ENCODE data around the gene TEF. TPM values are rescaled to one million over a fixed set of nuclear protein-coding genes. Genes with fewer than 3 reads are reported as not detected.

Gene TEF
- total RNA-seq, 2 donors from 2014 or later: 2.4 to 4.0 TPM

DNA sequence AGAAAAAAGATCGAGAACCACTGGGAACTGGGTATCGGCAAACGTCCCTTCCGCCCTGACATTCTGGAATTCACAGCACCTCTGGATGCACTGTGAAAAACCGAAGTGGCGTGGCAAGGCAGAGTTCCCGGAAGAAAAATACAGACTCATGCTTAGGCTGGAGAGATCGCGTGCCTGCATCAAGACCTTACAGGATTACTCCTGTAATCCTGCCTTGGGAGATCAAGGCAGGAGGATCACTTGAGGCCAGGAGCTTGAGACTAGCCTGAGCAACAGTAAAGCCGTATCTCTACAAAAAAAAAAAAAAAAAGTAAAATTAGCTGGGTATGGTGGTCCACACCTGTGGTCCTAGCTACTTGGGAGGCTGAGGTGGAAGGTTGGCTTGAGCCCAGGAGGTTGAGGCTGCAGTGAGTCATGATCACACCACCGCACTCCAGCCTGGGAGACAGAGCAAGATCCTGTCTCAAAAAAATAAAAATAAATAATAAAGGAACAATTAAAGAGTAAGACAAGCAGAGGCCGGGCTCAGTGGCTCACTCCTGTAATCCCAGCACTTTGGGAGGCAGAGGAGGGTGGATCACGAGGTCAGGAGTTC, 19.9 kb upstream of the TEF start:
- H3K4me1 Mint-ChIP-seq: no peaks in the 10 kb centered on the region
- no peak for ATAC-seq (replicated peaks)
- H3K9me3 Mint-ChIP-seq: no peaks in the 10 kb centered on the region
- peaks cover 5% of the 10 kb centered on the region for H3K36me3 Mint-ChIP-seq (ENCODE audit: low read depth)
- no peak overlapping the region for H3K4me3 Mint-ChIP-seq
- H3K27ac Mint-ChIP-seq: no peak overlapping the region
- H3K27me3 Mint-ChIP-seq: no peaks in the 10 kb centered on the region

DNA sequence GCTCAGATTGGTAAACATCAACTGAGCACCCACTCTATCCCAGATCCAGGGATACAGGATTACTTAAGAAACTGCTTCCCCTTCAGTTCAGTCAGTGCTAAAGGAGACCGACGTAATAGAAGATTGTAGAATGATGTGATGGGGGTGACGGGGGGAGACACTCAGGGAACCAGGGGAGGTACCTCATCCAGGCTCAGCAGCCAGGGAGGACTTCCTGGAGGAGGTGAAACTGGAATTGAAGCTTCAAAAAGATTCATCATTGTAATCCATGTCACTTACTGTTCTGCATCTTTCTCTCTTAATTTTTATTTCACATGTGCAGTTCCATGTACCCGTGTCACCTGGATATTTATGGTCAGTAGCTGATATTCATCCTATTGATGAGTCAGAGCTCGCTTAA, 19.1 kb upstream of the TEF start:
- H3K27ac Mint-ChIP-seq: no peak overlapping the region
- H3K27me3 Mint-ChIP-seq: no peaks in the 10 kb centered on the region
- H3K4me1 Mint-ChIP-seq: no peaks in the 10 kb centered on the region
- H3K9me3 Mint-ChIP-seq: no peaks in the 10 kb centered on the region
- H3K4me3 Mint-ChIP-seq: no peak overlapping the region
- ATAC-seq (replicated peaks): no peak
- H3K36me3 Mint-ChIP-seq (ENCODE audit: low read depth): peaks cover 5% of the 10 kb centered on the region

DNA sequence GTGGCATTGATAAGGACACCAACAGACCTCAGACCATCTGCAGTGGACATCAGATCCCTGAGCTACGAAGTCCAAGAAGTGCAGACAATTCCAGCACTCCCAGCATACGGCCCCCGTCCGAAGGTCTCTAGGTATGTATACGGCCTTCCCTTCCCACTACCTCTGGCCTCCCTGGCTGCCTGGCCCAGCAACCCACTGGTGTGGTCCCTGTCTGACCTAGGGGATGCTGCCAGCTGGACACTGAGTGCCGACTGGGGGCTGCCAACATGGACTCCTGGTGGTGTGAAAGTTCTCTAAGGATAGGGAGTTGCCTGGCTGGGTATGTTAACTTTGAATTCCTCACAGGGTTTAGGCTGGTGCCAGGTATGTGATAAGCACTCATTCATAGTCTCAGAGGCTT, 17.5 kb upstream of the TEF start:
- H3K36me3 Mint-ChIP-seq (ENCODE audit: low read depth): peaks cover 2% of the 10 kb centered on the region
- no peaks in the 10 kb centered on the region for H3K4me1 Mint-ChIP-seq
- no peak for ATAC-seq (replicated peaks)
- no peak overlapping the region for H3K4me3 Mint-ChIP-seq
- no peak overlapping the region for H3K27ac Mint-ChIP-seq
- no peaks in the 10 kb centered on the region for H3K9me3 Mint-ChIP-seq
- no peaks in the 10 kb centered on the region for H3K27me3 Mint-ChIP-seq

DNA sequence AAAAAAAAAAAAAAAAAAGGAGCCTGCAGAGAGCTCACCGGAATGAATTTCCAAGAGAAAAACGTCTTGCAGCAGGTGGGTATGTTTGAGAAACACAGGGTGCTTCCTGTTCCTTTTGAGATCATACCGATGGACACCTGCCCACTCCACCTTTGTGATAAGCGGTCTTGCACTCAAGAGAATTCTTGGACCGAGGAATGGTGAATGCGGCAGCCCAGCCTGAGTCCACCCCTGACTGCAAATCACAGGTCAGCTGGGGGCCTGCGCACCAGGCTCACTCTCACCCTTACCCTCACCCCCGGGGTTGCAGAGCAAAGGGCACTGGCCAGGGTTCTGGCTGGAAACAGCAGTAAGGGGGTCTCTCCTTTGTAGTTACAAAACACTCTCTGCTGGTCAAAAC, 16.8 kb upstream of the TEF start:
- Mint-ChIP-seq H3K4me1 (no peaks in the 10 kb centered on the region), H3K36me3 (ENCODE audit: low read depth) (no peaks in the 10 kb centered on the region), H3K4me3 (no peak overlapping the region), H3K27ac (no peak overlapping the region), H3K9me3 (no peaks in the 10 kb centered on the region), H3K27me3 (no peaks in the 10 kb centered on the region)
- no peak for ATAC-seq (replicated peaks)

DNA sequence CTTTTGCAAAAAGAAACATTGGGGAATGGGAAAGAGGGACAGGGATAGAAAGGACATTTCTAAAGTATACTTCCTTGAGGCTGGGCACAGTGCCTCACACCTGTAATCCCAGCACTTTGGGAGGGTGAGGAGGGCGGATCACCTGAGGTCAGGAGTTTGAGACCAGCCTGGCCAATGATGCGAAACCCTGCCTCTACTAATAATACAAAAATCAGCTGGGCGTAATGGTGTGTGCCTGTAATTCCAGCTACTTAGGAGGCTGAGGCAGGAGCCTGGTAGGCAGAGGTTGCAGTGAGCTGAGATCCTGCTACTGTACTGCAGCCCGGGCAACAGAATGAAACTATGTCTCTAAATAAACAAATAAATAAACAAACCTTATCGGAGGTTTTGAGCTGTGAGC, 16.3 kb upstream of the TEF start:
- no peak for ATAC-seq (replicated peaks)
- H3K4me1 Mint-ChIP-seq: no peaks in the 10 kb centered on the region
- H3K36me3 Mint-ChIP-seq (ENCODE audit: low read depth): no peaks in the 10 kb centered on the region
- H3K4me3 Mint-ChIP-seq: no peak overlapping the region
- H3K27ac Mint-ChIP-seq: no peak overlapping the region
- no peaks in the 10 kb centered on the region for H3K27me3 Mint-ChIP-seq
- no peaks in the 10 kb centered on the region for H3K9me3 Mint-ChIP-seq

DNA sequence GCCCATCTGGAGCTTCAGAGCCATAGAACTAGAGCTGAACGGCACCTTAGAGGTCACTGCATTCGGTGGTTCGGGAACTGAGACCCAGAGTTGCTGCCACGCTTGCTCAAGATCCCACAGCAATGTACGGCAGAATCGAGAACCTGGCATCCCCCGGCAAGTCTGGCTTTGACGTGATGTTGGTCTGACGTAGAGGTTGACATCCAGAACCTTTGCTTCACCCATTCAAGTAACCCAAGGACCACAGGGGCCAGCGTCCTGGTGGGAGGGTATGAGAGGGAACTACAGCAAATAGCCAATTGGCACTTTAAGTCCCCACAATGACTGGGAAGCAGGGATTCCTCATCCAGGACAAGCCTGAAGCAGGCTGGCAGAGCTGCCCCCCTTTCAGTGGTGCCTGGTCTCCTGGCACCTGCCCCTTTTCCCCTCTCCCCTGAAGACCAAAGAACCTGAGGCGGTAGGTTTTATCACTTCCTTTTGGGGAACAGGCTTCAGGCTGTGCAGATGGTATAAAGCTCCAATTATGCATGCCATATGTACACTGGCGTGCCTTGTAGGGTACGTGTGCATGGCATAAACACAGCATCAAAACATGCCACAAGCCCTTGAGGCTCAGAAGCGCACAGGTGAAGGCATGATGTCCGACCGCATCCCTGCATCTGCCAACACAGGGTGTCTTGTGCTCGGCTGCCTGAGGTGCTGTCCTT, 15.3 kb upstream of the TEF start:
- H3K27ac Mint-ChIP-seq: no peak overlapping the region
- no peaks in the 10 kb centered on the region for H3K4me1 Mint-ChIP-seq
- no peaks in the 10 kb centered on the region for H3K36me3 Mint-ChIP-seq (ENCODE audit: low read depth)
- ATAC-seq (replicated peaks): no peak
- H3K4me3 Mint-ChIP-seq: no peak overlapping the region
- H3K27me3 Mint-ChIP-seq: no peaks in the 10 kb centered on the region
- H3K9me3 Mint-ChIP-seq: no peaks in the 10 kb centered on the region

DNA sequence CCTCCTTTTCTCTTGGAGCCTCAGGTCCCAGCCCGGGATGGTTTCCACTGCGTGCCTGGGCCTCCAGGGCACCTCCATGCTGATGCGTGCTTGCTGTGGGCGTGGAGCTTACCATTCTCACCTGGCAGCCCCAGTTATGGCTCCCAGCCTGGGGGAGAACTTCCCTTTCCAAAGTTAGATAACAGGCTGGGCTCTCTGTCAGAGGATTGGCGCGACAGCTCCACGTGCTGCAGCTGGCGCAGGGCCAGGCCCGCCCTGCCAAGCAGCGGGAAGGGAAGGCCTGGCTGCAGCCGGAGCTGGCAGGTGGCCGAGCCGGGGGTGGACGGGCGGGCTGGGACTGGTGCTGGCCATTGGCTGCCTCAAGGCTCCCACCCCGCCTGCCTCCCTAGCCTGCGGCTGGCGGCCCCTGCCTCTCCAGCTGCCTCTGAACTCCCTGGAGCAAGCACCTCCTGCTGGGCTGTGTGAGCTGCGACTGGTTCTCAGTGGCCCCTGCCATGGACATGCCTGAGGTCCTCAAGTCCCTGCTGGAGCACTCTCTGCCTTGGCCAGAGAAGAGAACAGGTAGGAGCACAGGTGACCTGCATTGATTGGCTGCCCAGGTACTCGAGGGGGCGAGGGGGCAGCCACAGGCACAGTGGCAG, 14.6 kb upstream of the TEF start:
- Mint-ChIP-seq H3K36me3 (ENCODE audit: low read depth) (no peaks in the 10 kb centered on the region), H3K27me3 (no peaks in the 10 kb centered on the region), H3K9me3 (no peaks in the 10 kb centered on the region), H3K4me1 (no peaks in the 10 kb centered on the region), H3K4me3 (no peak overlapping the region), H3K27ac (no peak overlapping the region)
- ATAC-seq (replicated peaks): peak; percentile 35

DNA sequence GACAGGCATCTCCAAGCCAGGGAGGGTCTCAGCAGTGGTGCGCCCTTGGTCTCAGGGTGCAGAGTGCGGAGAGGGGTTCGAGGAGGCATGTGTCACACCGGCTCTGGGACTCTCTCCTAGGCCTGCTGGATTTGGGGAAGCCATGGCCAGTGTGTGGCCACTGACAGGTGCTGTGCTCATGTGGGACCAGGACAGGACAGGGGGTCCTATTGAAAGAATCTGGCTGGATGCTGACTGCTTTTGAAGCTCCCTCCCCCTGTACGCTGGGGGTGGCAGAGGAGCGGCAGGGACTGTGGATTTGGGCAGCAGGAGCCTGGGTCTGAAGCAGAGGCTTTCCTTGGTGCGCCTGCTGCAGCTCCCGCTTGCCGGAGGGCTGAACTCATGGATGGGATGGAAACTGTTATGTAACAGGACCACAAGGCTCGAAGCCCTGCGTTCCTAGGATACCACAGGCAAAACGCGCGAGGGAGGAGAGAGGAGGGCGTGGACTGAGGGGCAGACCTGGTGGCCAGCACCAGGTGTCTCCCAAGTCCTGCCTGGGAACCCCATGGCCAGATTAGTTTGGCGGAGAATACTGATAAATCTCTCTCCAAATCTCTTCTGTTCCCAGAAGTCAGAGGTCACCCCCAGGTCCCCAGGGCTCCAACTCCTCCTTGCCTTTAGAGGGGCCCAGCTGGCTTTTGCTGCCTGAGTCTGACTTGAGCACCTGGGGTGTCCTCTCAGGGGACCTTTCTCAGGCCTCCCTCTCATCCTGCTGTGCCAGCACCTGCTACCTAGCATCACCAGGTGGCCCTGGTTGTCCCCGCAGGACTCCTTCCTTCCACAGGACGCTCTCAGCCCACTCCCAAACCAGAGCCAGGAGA, 13.8 kb upstream of the TEF start:
- no peaks in the 10 kb centered on the region for H3K4me1 Mint-ChIP-seq
- no peak overlapping the region for H3K27ac Mint-ChIP-seq
- no peaks in the 10 kb centered on the region for H3K27me3 Mint-ChIP-seq
- H3K36me3 Mint-ChIP-seq (ENCODE audit: low read depth): no peaks in the 10 kb centered on the region
- no peaks in the 10 kb centered on the region for H3K9me3 Mint-ChIP-seq
- H3K4me3 Mint-ChIP-seq: no peak overlapping the region
- ATAC-seq (replicated peaks): no peak

DNA sequence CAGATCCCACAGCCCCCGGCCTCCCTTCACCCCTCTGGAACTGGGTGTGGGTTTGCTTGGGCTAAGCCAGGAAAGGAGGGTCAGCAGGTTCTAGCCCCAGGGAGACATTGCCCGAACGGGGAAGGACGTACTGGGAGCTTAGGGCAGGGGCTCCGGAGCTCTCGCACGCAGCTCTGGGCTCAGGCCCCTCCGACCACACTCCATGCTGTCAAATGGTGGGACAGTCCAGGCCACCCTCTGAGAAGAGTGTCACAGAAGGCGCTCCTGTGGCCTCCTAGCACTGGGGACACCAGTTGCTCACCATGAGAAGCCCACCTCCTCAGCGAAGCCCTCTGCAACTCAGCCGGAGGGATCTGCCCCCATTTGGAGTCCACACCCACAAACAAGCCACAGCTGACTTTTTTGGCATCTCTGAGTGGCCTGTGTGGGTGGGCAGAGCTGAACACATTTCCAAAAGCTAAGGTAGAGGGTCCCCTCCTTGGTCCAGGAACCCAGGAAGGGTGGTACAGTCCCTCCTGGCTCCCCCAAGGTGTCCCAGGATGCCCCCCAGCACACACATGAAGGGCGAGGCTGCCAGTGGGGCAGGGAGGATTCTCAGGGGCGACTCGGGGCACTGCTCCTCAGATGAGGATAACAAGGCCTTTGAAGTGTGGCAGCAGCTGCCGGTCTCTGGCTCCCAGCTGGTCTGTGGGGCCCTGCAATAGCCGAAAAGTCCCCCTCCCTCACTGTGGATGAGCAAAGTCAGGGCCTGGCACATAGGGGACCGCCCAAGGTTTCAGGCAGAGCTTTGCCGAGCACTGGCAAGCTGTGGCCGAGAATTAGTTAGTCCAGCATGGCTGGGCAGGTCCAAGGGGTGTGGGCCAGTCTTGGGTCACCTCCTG, 13.0 kb upstream of the TEF start:
- no peaks in the 10 kb centered on the region for H3K27me3 Mint-ChIP-seq
- H3K4me3 Mint-ChIP-seq: no peak overlapping the region
- H3K27ac Mint-ChIP-seq: no peak overlapping the region
- H3K36me3 Mint-ChIP-seq (ENCODE audit: low read depth): no peaks in the 10 kb centered on the region
- no peak for ATAC-seq (replicated peaks)
- no peaks in the 10 kb centered on the region for H3K9me3 Mint-ChIP-seq
- H3K4me1 Mint-ChIP-seq: no peaks in the 10 kb centered on the region

DNA sequence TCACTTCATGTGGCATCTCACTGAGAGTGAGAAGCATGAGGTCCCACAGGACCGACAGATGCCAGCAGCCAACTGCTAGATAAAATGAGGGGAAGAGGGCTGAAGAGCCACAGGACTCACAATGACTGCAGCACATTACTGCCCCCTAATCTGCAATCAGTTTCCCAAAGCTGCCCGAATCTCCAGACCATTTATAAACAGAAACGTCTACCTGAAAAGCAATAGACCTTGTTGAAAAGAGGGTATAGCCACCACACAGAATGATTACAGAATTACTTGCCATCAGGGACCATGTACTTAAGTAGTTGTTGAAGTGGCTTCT, 12.4 kb upstream of the TEF start:
- H3K4me3 Mint-ChIP-seq: no peak overlapping the region
- H3K27me3 Mint-ChIP-seq: no peaks in the 10 kb centered on the region
- no peaks in the 10 kb centered on the region for H3K4me1 Mint-ChIP-seq
- H3K36me3 Mint-ChIP-seq (ENCODE audit: low read depth): no peaks in the 10 kb centered on the region
- no peak for ATAC-seq (replicated peaks)
- H3K27ac Mint-ChIP-seq: no peak overlapping the region
- H3K9me3 Mint-ChIP-seq: no peaks in the 10 kb centered on the region

DNA sequence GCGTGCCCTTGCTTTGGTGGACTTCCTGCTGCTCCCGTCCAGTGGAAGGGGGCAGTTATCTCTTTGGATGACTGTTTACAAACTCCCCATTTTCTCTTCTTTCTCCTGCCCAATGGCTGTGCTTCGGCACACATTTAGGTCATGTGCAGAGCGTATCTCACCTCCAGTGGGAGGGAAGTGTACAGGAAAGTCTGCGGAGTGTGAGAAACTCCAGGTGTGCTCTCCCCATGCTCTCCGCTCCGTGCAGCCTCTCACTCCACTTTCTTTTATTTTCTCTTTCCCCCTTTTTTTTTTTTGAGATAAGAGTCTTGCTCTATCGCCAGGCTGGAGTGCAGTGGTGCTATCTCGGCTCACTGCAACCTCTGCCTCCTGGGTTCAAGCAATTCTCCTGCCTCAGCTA, 11.9 kb upstream of the TEF start:
- Mint-ChIP-seq H3K27ac (no peak overlapping the region), H3K9me3 (no peaks in the 10 kb centered on the region), H3K36me3 (ENCODE audit: low read depth) (no peaks in the 10 kb centered on the region), H3K4me3 (no peak overlapping the region), H3K4me1 (no peaks in the 10 kb centered on the region), H3K27me3 (no peaks in the 10 kb centered on the region)
- ATAC-seq (replicated peaks): no peak

DNA sequence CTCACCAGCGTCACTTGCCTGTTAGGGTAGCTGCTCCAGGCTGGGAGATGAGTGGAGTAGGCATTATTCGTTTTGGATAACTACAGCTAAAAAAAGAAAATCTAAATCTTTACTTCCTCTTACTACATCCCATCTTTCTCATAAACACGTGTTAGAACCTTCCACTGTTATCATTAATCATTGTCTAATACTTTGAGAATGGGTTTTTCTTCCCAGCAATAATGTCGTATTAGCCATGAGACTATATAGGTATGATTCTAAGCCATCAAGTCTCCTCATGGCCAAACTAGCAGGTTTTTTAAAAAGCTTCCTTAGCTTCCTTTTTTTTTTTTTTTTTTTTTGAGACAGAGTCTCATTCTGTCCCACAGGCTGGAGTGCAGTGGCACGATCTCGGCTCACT, 3.9 kb upstream of the TEF start:
- Mint-ChIP-seq H3K9me3 (no peaks in the 10 kb centered on the region), H3K27me3 (no peaks in the 10 kb centered on the region), H3K4me3 (no peak overlapping the region), H3K4me1 (no peaks in the 10 kb centered on the region), H3K27ac (no peak overlapping the region), H3K36me3 (ENCODE audit: low read depth) (no peaks in the 10 kb centered on the region)
- no peak for ATAC-seq (replicated peaks)

DNA sequence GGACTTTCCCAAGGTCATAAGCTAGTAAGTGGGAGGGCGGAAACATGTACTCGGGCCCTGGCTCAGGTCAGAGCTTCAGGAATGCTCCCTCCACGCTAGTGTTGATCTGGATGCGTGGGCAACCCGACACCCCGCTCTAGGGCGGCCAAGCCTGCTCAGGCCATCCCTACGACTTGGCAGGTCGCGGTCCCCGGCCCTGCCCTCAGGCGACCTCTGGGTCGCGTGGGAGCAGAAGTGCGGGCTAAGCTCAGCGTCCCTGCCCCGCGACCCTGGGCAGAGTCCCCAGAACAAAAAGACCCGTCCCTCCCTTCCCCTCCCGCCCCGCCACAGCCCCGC, 781 bp upstream of the TEF start:
- no peaks in the 10 kb centered on the region for H3K27me3 Mint-ChIP-seq
- H3K4me3 Mint-ChIP-seq: peak overlapping the region; percentile 86
- peak overlapping the region; percentile 96 for H3K27ac Mint-ChIP-seq
- ATAC-seq (replicated peaks): peak; percentile 18
- H3K4me1 Mint-ChIP-seq: no peaks in the 10 kb centered on the region
- no peaks in the 10 kb centered on the region for H3K36me3 Mint-ChIP-seq (ENCODE audit: low read depth)
- no peaks in the 10 kb centered on the region for H3K9me3 Mint-ChIP-seq

DNA sequence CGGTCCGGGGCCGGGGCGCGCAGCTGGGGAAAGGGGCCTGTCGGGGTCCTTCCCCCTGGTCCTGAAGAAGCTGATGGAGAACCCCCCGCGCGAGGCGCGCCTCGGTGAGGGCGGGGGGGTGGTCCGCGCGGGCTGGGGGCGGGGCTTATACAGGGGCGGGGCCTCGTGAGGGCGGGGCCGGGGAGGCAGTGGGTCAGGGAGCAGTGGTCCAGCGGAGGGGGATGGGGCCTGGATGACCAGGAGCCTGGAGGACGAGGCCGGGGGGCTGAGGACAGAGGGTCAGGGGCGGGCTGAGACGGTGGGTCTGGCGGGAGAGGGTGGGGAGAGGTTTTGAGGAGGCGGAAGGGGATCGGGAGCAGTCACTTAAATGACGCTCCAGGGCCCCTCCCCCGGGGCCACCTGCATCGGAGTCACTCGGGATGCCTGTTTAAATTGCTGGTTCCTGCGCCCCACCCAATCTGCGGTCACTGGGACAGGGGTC, 396 bp downstream of the TEF start:
- H3K4me1 Mint-ChIP-seq: no peaks in the 10 kb centered on the region
- no peaks in the 10 kb centered on the region for H3K9me3 Mint-ChIP-seq
- H3K27ac Mint-ChIP-seq: peak overlapping the region; percentile 96
- no peaks in the 10 kb centered on the region for H3K36me3 Mint-ChIP-seq (ENCODE audit: low read depth)
- peak overlapping the region; percentile 86 for H3K4me3 Mint-ChIP-seq
- no peaks in the 10 kb centered on the region for H3K27me3 Mint-ChIP-seq
- ATAC-seq (replicated peaks): peak; percentile 51
